Stimulated activated naive CD4-positive, alpha-beta T cell treated with Interleukin-2 at 50 U/mL for 16 hours (primary cell): ENCODE data around the gene RAB3GAP2.
"Not testable (repeated sequence)": the region's sequence is repeated elsewhere in the genome, so short reads cannot be mapped to it uniquely, and the experiment has no call there.

Source experiments
- DNase-seq: peaks from one replicate; lab custom pipeline; 2025; lab: John Stamatoyannopoulos, UW

RAB3GAP2 gene

DNA sequence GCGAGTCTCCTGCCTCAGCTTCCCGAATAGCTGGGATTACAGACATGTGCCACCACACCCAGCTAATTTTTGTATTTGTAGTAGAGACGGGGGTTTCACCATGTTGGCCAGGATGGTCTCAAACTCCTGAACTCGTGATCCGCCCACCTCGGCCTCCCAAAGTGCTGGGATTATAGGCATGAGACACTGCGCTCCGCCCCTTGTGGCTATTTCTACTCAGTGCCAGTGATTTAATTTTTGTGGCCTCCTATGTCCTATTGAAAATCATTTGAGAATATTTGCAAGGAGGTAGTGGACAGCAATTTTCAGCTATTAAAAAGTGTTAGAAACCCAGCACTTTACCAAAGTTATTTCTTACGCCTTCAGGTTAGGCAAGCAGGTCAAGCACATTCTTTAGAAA, 36.0 kb downstream of the RAB3GAP2 start:
- not testable (repeated sequence) for DNase-seq

GRCh38 chr1:220235462-220235861, 36.8 kb downstream of the RAB3GAP2 start:
- DNase-seq, result no peak

DNA sequence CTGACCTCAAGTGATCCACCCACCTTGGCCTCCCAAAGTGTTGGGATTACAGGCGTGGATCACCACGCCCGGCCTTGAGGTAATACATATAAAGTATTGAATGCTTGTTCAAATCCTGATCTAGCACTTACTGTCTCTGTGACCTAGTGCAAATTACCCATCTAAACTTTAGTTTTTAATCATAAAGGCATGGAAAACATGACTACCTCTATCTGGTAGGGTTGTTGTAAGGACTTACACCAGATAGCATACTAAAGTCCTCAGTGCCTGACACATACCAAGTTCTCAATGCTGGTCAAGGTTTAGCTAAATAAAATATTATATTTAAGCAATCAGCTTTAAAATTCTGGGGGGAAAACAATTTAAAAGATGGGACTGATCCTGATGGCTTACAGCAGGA, 38.3 kb downstream of the RAB3GAP2 start:
- DNase-seq, result no peak

DNA sequence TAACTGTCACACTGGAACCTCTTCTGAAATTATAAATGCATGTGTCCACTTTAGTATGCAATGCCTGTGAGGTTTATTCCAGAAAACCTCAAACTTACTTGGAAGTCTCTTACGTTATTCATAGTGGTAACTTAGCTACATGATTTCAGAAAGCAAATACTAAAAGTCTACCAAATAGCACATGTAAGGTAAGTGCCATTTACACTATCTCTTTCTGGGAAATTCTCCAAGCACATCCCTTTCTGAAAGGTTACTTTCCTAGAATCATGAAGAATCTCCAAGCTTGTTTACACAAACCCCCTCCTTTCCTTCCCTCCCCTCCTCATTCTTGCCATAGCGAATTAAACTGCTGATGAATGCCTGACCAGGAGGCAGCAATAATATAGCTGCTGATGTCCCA, 42.5 kb downstream of the RAB3GAP2 start:
- no peak for DNase-seq

GRCh38 chr1:220227393-220227792, 44.9 kb downstream of the RAB3GAP2 start:
- DNase-seq, result no peak

DNA sequence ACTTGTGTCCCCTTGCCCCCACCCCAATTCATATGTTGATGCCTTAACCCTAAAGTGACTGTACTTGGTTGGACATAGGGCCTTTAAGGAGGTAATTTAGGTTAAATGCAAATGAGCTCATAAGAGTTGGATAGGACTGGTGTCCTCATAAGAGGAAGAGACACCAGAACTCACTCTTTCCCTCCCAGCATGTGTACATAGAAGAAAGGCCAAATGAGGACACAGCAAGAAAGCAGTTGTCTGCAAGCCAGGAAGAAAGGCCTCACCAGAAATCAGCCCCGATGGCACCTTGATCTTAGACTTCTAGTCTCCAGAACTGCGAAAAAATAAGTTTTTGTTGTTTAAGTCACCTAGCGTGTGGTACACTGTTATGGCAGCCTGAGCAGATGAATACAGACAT, 45.5 kb downstream of the RAB3GAP2 start:
- no peak for DNase-seq

- no peak for DNase-seq
These were observed 46.3 kb downstream of the RAB3GAP2 start for GRCh38 chr1:220225957-220226356.

DNA sequence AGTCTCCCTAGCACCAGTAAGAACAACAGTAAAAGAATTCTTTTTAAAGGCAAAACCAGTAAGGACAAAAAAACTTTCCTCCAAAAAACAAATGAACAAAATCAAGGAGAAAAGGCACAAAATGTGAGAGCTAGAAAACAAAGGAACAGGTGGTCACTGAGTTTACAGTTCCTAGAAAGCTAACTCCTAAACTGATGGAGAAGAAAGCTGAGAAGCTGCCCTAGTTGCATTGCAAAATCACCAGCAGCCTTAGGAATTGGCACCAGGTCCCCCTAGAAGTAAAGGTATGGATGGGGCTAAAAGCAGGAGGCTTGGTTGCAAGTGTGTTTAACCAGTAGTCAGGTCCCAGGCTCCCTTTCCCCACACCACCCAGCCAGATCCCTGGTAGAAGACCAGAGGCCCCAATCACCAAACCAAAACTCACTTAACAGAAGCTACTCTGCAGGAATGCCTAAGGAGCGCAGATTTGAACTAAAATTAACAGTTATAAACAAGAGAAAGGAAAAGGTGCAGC, 47.6 kb downstream of the RAB3GAP2 start:
- DNase-seq, result no peak

- DNase-seq, result no peak
These were observed 48.2 kb downstream of the RAB3GAP2 start for GRCh38 chr1:220224033-220224432.

GRCh38 chr1:220222939-220223338, 49.3 kb downstream of the RAB3GAP2 start:
- DNase-seq, result no peak

DNA sequence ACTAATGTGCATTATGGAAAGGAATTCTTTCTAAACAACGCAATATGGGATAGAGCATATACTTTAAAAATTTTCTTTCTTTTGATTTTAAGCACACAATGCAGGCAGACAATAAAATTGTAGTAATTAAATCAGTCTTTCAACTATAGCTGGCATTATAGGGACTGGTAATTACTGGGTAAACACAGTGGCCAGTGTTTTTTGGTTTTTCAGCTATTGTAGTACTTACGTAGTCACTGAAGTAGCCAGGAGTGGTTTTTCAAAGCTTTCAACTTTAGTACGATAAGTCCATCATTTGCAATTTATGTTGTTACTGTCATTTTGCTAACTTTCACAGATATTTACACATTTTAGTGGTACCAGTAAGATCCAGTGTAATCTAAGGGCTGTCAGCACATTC, 50.6 kb downstream of the RAB3GAP2 start:
- no peak for DNase-seq

GRCh38 chr1:220221269-220221668, 51.0 kb downstream of the RAB3GAP2 start:
- no peak for DNase-seq

GRCh38 chr1:220220699-220221040, 51.6 kb downstream of the RAB3GAP2 start:
- DNase-seq, result not testable (repeated sequence)

- DNase-seq, result no peak
These were observed 52.2 kb downstream of the RAB3GAP2 start for GRCh38 chr1:220219865-220220698.

- no peak for DNase-seq
These were observed 53.2 kb downstream of the RAB3GAP2 start for GRCh38 chr1:220219136-220219442.

GRCh38 chr1:220218397-220219135, 53.7 kb downstream of the RAB3GAP2 start:
- DNase-seq, result peak; percentile 17

- DNase-seq, result no peak
These were observed 54.8 kb downstream of the RAB3GAP2 start for GRCh38 chr1:220217383-220217988.

- no peak for DNase-seq
These were observed 58.8 kb downstream of the RAB3GAP2 start for GRCh38 chr1:220213382-220213983.

DNA sequence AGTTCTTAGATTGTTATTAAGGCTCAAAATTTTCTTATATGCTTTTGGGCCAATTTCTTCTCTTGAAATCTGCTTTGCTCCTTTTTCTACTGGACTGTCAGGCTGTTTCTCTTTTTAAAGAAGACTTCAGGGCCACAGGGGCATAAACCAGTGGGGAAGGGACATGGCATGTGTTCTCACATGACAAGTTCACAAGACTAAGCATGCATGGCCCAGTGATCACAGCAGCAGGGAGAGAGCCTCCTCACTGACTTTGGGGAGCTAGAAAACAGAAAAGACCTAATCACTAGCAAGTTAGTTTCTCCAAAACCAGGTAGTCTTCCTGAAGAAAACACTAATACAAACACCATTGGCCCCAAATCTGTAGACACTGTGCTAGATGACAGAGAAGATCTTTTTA, 64.8 kb downstream of the RAB3GAP2 start:
- no peak for DNase-seq

- not testable (repeated sequence) for DNase-seq
These were observed 67.5 kb downstream of the RAB3GAP2 start for GRCh38 chr1:220204758-220205157.

- DNase-seq, result no peak
These were observed 68.4 kb downstream of the RAB3GAP2 start for GRCh38 chr1:220203816-220204215.

- no peak for DNase-seq
These were observed 73.9 kb downstream of the RAB3GAP2 start for GRCh38 chr1:220198186-220199005.
